GF-D8 (cell line): ENCODE results near the gene ZNF423.

ENCODE experiments used
- DNase-seq: peaks from one replicate; lab custom pipeline; 2025; lab: John Stamatoyannopoulos, UW

The ZNF423 gene

GRCh38 chr16:49640581-49640980 is 215.3 kb downstream of the ZNF423 start:
- DNase-seq, result no peak

- DNase-seq, result no peak
Observed at GRCh38 chr16:49639739-49640431, 216.0 kb downstream of the ZNF423 start.

- no peak for DNase-seq
Observed at GRCh38 chr16:49638673-49639610, 217.0 kb downstream of the ZNF423 start.

GRCh38 chr16:49637933-49638672 is 217.8 kb downstream of the ZNF423 start:
- no peak for DNase-seq

GRCh38 chr16:49637511-49637910 is 218.4 kb downstream of the ZNF423 start:
- DNase-seq, result no peak

- no peak for DNase-seq
Observed at GRCh38 chr16:49636608-49637007, 219.3 kb downstream of the ZNF423 start.

GRCh38 chr16:49635591-49636581 is 220.0 kb downstream of the ZNF423 start:
- DNase-seq, result no peak

GRCh38 chr16:49635009-49635350 is 220.9 kb downstream of the ZNF423 start:
- no peak for DNase-seq

- DNase-seq, result no peak
Observed at GRCh38 chr16:49634235-49635008, 221.5 kb downstream of the ZNF423 start.

GRCh38 chr16:49632795-49633184 is 223.1 kb downstream of the ZNF423 start:
- DNase-seq, result no peak

- no peak for DNase-seq
Observed at GRCh38 chr16:49632086-49632794, 223.7 kb downstream of the ZNF423 start.

- no peak for DNase-seq
Observed at GRCh38 chr16:49631187-49632041, 224.5 kb downstream of the ZNF423 start.

- no peak for DNase-seq
Observed at GRCh38 chr16:49630783-49631182, 225.1 kb downstream of the ZNF423 start.

GRCh38 chr16:49629851-49630250 is 226.1 kb downstream of the ZNF423 start:
- no peak for DNase-seq

- no peak for DNase-seq
Observed at GRCh38 chr16:49628148-49628547, 227.8 kb downstream of the ZNF423 start.

- no peak for DNase-seq
Observed at GRCh38 chr16:49625311-49626065, 230.4 kb downstream of the ZNF423 start.

GRCh38 chr16:49623501-49624266 is 232.2 kb downstream of the ZNF423 start:
- DNase-seq, result no peak
